Measurements from ENCODE around the gene CHEK1.

The CHEK1 gene

GRCh38 chr11:125627236-125627910, 2.4 kb downstream of the CHEK1 start:
- H3K4me1 ChIP-seq (ENCODE audit: control insufficient read depth, insufficient read depth, low read length), result no peaks in the 10 kb centered on the region
- peak overlapping the region; percentile 94 for H3K4me3 ChIP-seq (ENCODE audit: low read depth, low read length)
- peaks cover 8% of the 10 kb centered on the region for H3K36me3 ChIP-seq (ENCODE audit: control insufficient read depth, insufficient read depth, low read length)
- no peaks in the 10 kb centered on the region for H3K9me3 ChIP-seq (ENCODE audit: control insufficient read depth, insufficient read depth, low read length)
- no peaks in the 10 kb centered on the region for H3K27me3 ChIP-seq (ENCODE audit: control insufficient read depth, insufficient read depth, low read length)
- H3K9ac ChIP-seq (ENCODE audit: low read depth, low read length), result peak overlapping the region; percentile 98

- Histone ChIP-seq H3K27me3 (ENCODE audit: control insufficient read depth, insufficient read depth, low read length) (no peaks in the 10 kb centered on the region), H3K36me3 (ENCODE audit: control insufficient read depth, insufficient read depth, low read length) (peaks cover 31% of the 10 kb centered on the region), H3K9me3 (ENCODE audit: control insufficient read depth, insufficient read depth, low read length) (no peaks in the 10 kb centered on the region)
Measured at GRCh38 chr11:125637840-125638239, 12.9 kb downstream of the CHEK1 start.

GRCh38 chr11:125638315-125638714, 13.4 kb downstream of the CHEK1 start:
- H3K9ac ChIP-seq (ENCODE audit: low read depth, low read length), result no peak overlapping the region
- no peak overlapping the region for H3K4me3 ChIP-seq (ENCODE audit: low read depth, low read length)
- H3K36me3 ChIP-seq (ENCODE audit: control insufficient read depth, insufficient read depth, low read length), result peaks cover 31% of the 10 kb centered on the region
- H3K4me1 ChIP-seq (ENCODE audit: control insufficient read depth, insufficient read depth, low read length), result no peaks in the 10 kb centered on the region
- H3K9me3 ChIP-seq (ENCODE audit: control insufficient read depth, insufficient read depth, low read length), result no peaks in the 10 kb centered on the region
- H3K27me3 ChIP-seq (ENCODE audit: control insufficient read depth, insufficient read depth, low read length), result no peaks in the 10 kb centered on the region

More at GRCh38 chr11:125637840-125638239, 12.9 kb downstream of the CHEK1 start:
- no peaks in the 10 kb centered on the region for H3K4me1 ChIP-seq (ENCODE audit: control insufficient read depth, insufficient read depth, low read length)
- H3K9ac ChIP-seq (ENCODE audit: low read depth, low read length), result no peak overlapping the region
- no peak overlapping the region for H3K4me3 ChIP-seq (ENCODE audit: low read depth, low read length)

- Histone ChIP-seq H3K4me1 (ENCODE audit: control insufficient read depth, insufficient read depth, low read length) (no peaks in the 10 kb centered on the region), H3K27me3 (ENCODE audit: control insufficient read depth, insufficient read depth, low read length) (no peaks in the 10 kb centered on the region), H3K4me3 (ENCODE audit: low read depth, low read length) (no peak overlapping the region), H3K9ac (ENCODE audit: low read depth, low read length) (no peak overlapping the region), H3K9me3 (ENCODE audit: control insufficient read depth, insufficient read depth, low read length) (no peaks in the 10 kb centered on the region), H3K36me3 (ENCODE audit: control insufficient read depth, insufficient read depth, low read length) (peaks cover 10% of the 10 kb centered on the region)
Measured at GRCh38 chr11:125645871-125646270, 20.9 kb downstream of the CHEK1 start.

- H3K4me3 ChIP-seq (ENCODE audit: low read depth, low read length), result no peak overlapping the region
- H3K9ac ChIP-seq (ENCODE audit: low read depth, low read length), result no peak overlapping the region
- peaks cover 4% of the 10 kb centered on the region for H3K36me3 ChIP-seq (ENCODE audit: control insufficient read depth, insufficient read depth, low read length)
- H3K27me3 ChIP-seq (ENCODE audit: control insufficient read depth, insufficient read depth, low read length), result no peaks in the 10 kb centered on the region
- no peaks in the 10 kb centered on the region for H3K9me3 ChIP-seq (ENCODE audit: control insufficient read depth, insufficient read depth, low read length)
- no peaks in the 10 kb centered on the region for H3K4me1 ChIP-seq (ENCODE audit: control insufficient read depth, insufficient read depth, low read length)
Measured at GRCh38 chr11:125649465-125650166, 24.7 kb downstream of the CHEK1 start.

GRCh38 chr11:125662689-125663088, 37.7 kb downstream of the CHEK1 start:
- Histone ChIP-seq H3K4me3 (ENCODE audit: low read depth, low read length) (no peak overlapping the region), H3K36me3 (ENCODE audit: control insufficient read depth, insufficient read depth, low read length) (no peaks in the 10 kb centered on the region), H3K9me3 (ENCODE audit: control insufficient read depth, insufficient read depth, low read length) (no peaks in the 10 kb centered on the region), H3K27me3 (ENCODE audit: control insufficient read depth, insufficient read depth, low read length) (no peaks in the 10 kb centered on the region), H3K4me1 (ENCODE audit: control insufficient read depth, insufficient read depth, low read length) (no peaks in the 10 kb centered on the region), H3K9ac (ENCODE audit: low read depth, low read length) (no peak overlapping the region)

GRCh38 chr11:125663910-125664309, 38.9 kb downstream of the CHEK1 start:
- H3K4me3 ChIP-seq (ENCODE audit: low read depth, low read length), result no peak overlapping the region
- H3K36me3 ChIP-seq (ENCODE audit: control insufficient read depth, insufficient read depth, low read length), result no peaks in the 10 kb centered on the region

GRCh38 chr11:125667151-125667550, 42.2 kb downstream of the CHEK1 start:
- H3K4me1 ChIP-seq (ENCODE audit: control insufficient read depth, insufficient read depth, low read length), result no peaks in the 10 kb centered on the region
- H3K4me3 ChIP-seq (ENCODE audit: low read depth, low read length), result no peak overlapping the region
- no peaks in the 10 kb centered on the region for H3K27me3 ChIP-seq (ENCODE audit: control insufficient read depth, insufficient read depth, low read length)
- no peaks in the 10 kb centered on the region for H3K36me3 ChIP-seq (ENCODE audit: control insufficient read depth, insufficient read depth, low read length)
- H3K9me3 ChIP-seq (ENCODE audit: control insufficient read depth, insufficient read depth, low read length), result no peaks in the 10 kb centered on the region
- no peak overlapping the region for H3K9ac ChIP-seq (ENCODE audit: low read depth, low read length)

More at GRCh38 chr11:125663910-125664309, 38.9 kb downstream of the CHEK1 start:
- Histone ChIP-seq H3K4me1 (ENCODE audit: control insufficient read depth, insufficient read depth, low read length) (no peaks in the 10 kb centered on the region), H3K9me3 (ENCODE audit: control insufficient read depth, insufficient read depth, low read length) (no peaks in the 10 kb centered on the region), H3K9ac (ENCODE audit: low read depth, low read length) (no peak overlapping the region), H3K27me3 (ENCODE audit: control insufficient read depth, insufficient read depth, low read length) (no peaks in the 10 kb centered on the region)

- Histone ChIP-seq H3K9ac (ENCODE audit: low read depth, low read length) (no peak overlapping the region), H3K27me3 (ENCODE audit: control insufficient read depth, insufficient read depth, low read length) (no peaks in the 10 kb centered on the region), H3K9me3 (ENCODE audit: control insufficient read depth, insufficient read depth, low read length) (no peaks in the 10 kb centered on the region), H3K4me3 (ENCODE audit: low read depth, low read length) (no peak overlapping the region), H3K36me3 (ENCODE audit: control insufficient read depth, insufficient read depth, low read length) (no peaks in the 10 kb centered on the region), H3K4me1 (ENCODE audit: control insufficient read depth, insufficient read depth, low read length) (no peaks in the 10 kb centered on the region)
Measured at GRCh38 chr11:125670172-125670571, 45.2 kb downstream of the CHEK1 start.

GRCh38 chr11:125671561-125671960, 46.6 kb downstream of the CHEK1 start:
- Histone ChIP-seq H3K36me3 (ENCODE audit: control insufficient read depth, insufficient read depth, low read length) (peaks cover 4% of the 10 kb centered on the region), H3K4me3 (ENCODE audit: low read depth, low read length) (no peak overlapping the region), H3K9me3 (ENCODE audit: control insufficient read depth, insufficient read depth, low read length) (no peaks in the 10 kb centered on the region), H3K9ac (ENCODE audit: low read depth, low read length) (no peak overlapping the region), H3K4me1 (ENCODE audit: control insufficient read depth, insufficient read depth, low read length) (no peaks in the 10 kb centered on the region), H3K27me3 (ENCODE audit: control insufficient read depth, insufficient read depth, low read length) (no peaks in the 10 kb centered on the region)

- no peaks in the 10 kb centered on the region for H3K9me3 ChIP-seq (ENCODE audit: control insufficient read depth, insufficient read depth, low read length)
- no peak overlapping the region for H3K9ac ChIP-seq (ENCODE audit: low read depth, low read length)
- peaks cover 12% of the 10 kb centered on the region for H3K36me3 ChIP-seq (ENCODE audit: control insufficient read depth, insufficient read depth, low read length)
- H3K27me3 ChIP-seq (ENCODE audit: control insufficient read depth, insufficient read depth, low read length), result no peaks in the 10 kb centered on the region
- H3K4me3 ChIP-seq (ENCODE audit: low read depth, low read length), result no peak overlapping the region
- H3K4me1 ChIP-seq (ENCODE audit: control insufficient read depth, insufficient read depth, low read length), result no peaks in the 10 kb centered on the region
Measured at GRCh38 chr11:125674210-125674609, 49.2 kb downstream of the CHEK1 start.

GRCh38 chr11:125675196-125675595, 50.2 kb downstream of the CHEK1 start:
- Histone ChIP-seq H3K9me3 (ENCODE audit: control insufficient read depth, insufficient read depth, low read length) (no peaks in the 10 kb centered on the region), H3K9ac (ENCODE audit: low read depth, low read length) (no peak overlapping the region), H3K36me3 (ENCODE audit: control insufficient read depth, insufficient read depth, low read length) (peaks cover 12% of the 10 kb centered on the region), H3K27me3 (ENCODE audit: control insufficient read depth, insufficient read depth, low read length) (no peaks in the 10 kb centered on the region), H3K4me1 (ENCODE audit: control insufficient read depth, insufficient read depth, low read length) (no peaks in the 10 kb centered on the region), H3K4me3 (ENCODE audit: low read depth, low read length) (no peak overlapping the region)

Data from iPS-15b (cell line).